Measurements from ENCODE around the gene PERP. TPM values are rescaled to one million over a fixed set of nuclear protein-coding genes. Genes with fewer than 3 reads are reported as not detected.

PERP gene
- total RNA-seq, 3 donors from 2014 or later (not counting 1 experiment from before 2014, with no cell fraction given): 0.05 to 1.6 TPM; not detected in 1

DNA sequence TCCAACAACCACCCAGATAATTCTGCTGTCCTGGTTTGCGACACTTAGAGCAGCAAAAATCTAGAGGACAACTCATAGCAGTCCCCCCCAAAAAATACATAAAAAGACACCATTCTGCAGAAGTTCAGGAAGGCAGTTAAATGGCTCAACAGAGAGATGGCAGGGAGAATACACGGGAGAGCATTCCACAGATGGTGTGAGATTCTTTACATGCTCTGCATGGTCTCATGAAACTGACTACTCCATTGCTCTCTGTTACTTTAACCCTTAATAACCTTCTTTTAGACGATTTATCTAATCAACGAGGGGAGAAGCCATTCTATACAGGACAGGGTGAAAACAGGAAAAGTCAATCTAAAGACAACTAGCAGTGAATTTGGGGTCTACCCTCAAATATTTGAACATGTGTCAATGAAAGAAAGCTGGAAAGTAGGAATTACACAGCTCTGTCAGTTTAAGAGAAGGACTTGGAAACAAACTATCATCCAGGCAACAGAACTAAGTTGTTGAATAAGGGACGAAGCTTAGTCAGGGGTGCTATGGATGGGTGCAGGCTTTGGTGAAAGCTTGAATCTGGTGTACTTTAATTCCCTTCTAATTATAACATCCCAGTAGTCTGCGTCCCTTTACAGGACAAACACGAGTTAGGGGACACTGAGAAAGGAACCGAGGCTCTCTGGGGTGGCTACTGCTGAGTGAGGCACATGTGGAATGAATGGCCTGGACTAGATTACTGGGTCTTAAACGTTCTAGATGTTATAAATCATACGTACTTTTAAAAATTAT lies 5.1 kb downstream of the PERP start:
- 93% methylated on average over 10 of the region's 10 CpGs for WGBS (ENCODE audit: insufficient coverage)
- no peaks in the 10 kb centered on the region for H3K36me3 Mint-ChIP-seq
- peaks cover 4% of the 10 kb centered on the region for H3K4me1 ChIP-seq (ENCODE audit: control insufficient read depth, insufficient read depth, low read length)
- H3K4me1 Mint-ChIP-seq: peaks cover 0 to 8% of the 10 kb centered on the region in 2 donors
- no peak overlapping the region for H3K27ac Mint-ChIP-seq
- H3K27me3 ChIP-seq (ENCODE audit: control insufficient read depth, insufficient read depth, low read length): peaks cover 17% of the 10 kb centered on the region
- H3K9me3 Mint-ChIP-seq: no peaks in the 10 kb centered on the region
- ATAC-seq (no peak), DNase-seq (no peak)
- TF ChIP-seq, protein P1, sequence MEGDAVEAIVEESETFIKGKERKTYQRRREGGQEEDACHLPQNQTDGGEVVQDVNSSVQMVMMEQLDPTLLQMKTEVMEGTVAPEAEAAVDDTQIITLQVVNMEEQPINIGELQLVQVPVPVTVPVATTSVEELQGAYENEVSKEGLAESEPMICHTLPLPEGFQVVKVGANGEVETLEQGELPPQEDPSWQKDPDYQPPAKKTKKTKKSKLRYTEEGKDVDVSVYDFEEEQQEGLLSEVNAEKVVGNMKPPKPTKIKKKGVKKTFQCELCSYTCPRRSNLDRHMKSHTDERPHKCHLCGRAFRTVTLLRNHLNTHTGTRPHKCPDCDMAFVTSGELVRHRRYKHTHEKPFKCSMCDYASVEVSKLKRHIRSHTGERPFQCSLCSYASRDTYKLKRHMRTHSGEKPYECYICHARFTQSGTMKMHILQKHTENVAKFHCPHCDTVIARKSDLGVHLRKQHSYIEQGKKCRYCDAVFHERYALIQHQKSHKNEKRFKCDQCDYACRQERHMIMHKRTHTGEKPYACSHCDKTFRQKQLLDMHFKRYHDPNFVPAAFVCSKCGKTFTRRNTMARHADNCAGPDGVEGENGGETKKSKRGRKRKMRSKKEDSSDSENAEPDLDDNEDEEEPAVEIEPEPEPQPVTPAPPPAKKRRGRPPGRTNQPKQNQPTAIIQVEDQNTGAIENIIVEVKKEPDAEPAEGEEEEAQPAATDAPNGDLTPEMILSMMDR (IDR thresholded peaks at IDR 0.05): no peak
- H3K4me3 Mint-ChIP-seq: no peak overlapping the region
- H3K36me3 ChIP-seq (ENCODE audit: control insufficient read depth, insufficient read depth, low read length): no peaks in the 10 kb centered on the region
- H3K27ac ChIP-seq (ENCODE audit: low read length): no peak overlapping the region
- H3K27me3 Mint-ChIP-seq (ENCODE audit: low read depth in 2 of 2): peaks cover 49 to 67% of the 10 kb centered on the region in 2 donors
- no peaks in the 10 kb centered on the region for H3K9me3 ChIP-seq (ENCODE audit: control insufficient read depth, insufficient read depth, low read length)
- H3K4me3 ChIP-seq (ENCODE audit: low read length): no peak overlapping the region
- intact Hi-C loops (cut with micrococcal nuclease): loop anchor here (10.0 kb wide), 1 partner anchor 437 kb away; no protein-coding TSS in a partner anchor

DNA sequence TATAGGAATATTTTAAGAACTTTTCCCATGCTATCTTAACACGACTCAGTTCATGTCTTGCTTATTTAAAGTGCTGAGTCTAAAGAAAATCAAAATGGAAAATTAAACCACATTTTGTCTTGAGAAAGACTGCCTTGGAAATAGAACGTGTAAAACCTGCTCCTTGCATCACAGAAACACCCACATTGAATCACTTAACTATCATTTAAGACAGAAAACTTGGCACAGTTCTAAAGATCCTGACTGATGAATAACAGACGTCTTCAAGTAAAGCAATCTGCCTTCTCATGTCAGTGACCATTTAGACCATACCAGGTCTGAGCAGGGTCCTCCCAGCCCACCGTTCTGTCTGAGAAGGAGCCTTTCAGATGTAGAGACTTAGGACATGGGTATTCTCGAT lies 7.4 kb downstream of the PERP start:
- ATAC-seq (no peak), DNase-seq (no peak)
- WGBS (ENCODE audit: insufficient coverage): 74% methylated on average over 4 of the region's 5 CpGs
- no peaks in the 10 kb centered on the region for H3K4me1 Mint-ChIP-seq
- H3K4me3 ChIP-seq (ENCODE audit: low read length): no peak overlapping the region
- no peaks in the 10 kb centered on the region for H3K36me3 Mint-ChIP-seq
- no peaks in the 10 kb centered on the region for H3K9me3 ChIP-seq (ENCODE audit: control insufficient read depth, insufficient read depth, low read length)
- H3K27ac ChIP-seq (ENCODE audit: low read length): no peak overlapping the region
- H3K27ac Mint-ChIP-seq: no peak overlapping the region
- H3K27me3 Mint-ChIP-seq (ENCODE audit: low read depth in 2 of 2): peaks cover 40 to 62% of the 10 kb centered on the region in 2 donors
- peaks cover 3% of the 10 kb centered on the region for H3K27me3 ChIP-seq (ENCODE audit: control insufficient read depth, insufficient read depth, low read length)
- TF ChIP-seq, protein P1 (IDR thresholded peaks at IDR 0.05): no peak
- intact Hi-C loops (cut with micrococcal nuclease): loop anchor here (10.0 kb wide), 1 partner anchor 435 kb away; no protein-coding TSS in a partner anchor
- H3K4me3 Mint-ChIP-seq: no peak overlapping the region
- no peaks in the 10 kb centered on the region for H3K9me3 Mint-ChIP-seq
- no peaks in the 10 kb centered on the region for H3K4me1 ChIP-seq (ENCODE audit: control insufficient read depth, insufficient read depth, low read length)
- no peaks in the 10 kb centered on the region for H3K36me3 ChIP-seq (ENCODE audit: control insufficient read depth, insufficient read depth, low read length)

DNA sequence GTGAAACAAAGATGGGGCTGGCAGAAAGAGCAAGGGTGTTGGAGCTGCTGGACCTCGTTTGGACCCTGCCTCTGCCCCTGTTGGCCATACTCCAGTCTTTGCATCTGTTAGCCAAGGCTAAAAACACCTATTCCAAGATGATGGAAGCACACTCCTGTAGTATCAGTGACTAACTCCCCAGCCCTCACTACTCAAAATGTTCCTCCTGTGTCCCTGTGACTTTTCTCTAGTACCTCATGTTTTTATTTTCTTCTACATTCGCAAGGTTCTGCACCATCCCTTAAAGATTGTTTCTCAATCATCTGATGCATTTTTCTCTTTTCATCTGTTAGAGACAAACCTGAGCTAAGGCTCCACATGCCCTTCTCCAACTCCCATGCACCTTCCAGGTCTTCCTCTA lies 8.9 kb downstream of the PERP start:
- H3K9me3 Mint-ChIP-seq: no peaks in the 10 kb centered on the region
- H3K4me3 ChIP-seq (ENCODE audit: low read length): no peak overlapping the region
- no peak overlapping the region for H3K4me3 Mint-ChIP-seq
- H3K4me1 ChIP-seq (ENCODE audit: control insufficient read depth, insufficient read depth, low read length): no peaks in the 10 kb centered on the region
- 81% methylated on average over 2 of the region's 2 CpGs for WGBS (ENCODE audit: insufficient coverage)
- no peaks in the 10 kb centered on the region for H3K27me3 ChIP-seq (ENCODE audit: control insufficient read depth, insufficient read depth, low read length)
- no peak overlapping the region for H3K27ac ChIP-seq (ENCODE audit: low read length)
- H3K36me3 ChIP-seq (ENCODE audit: control insufficient read depth, insufficient read depth, low read length): no peaks in the 10 kb centered on the region
- no peaks in the 10 kb centered on the region for H3K4me1 Mint-ChIP-seq
- no peaks in the 10 kb centered on the region for H3K9me3 ChIP-seq (ENCODE audit: control insufficient read depth, insufficient read depth, low read length)
- no peak for ATAC-seq
- TF ChIP-seq, protein P1 (IDR thresholded peaks at IDR 0.05): no peak
- H3K36me3 Mint-ChIP-seq: no peaks in the 10 kb centered on the region
- intact Hi-C loops (cut with micrococcal nuclease): no loop called here
- no peak for DNase-seq
- no peak overlapping the region for H3K27ac Mint-ChIP-seq
- peaks cover 35 to 51% of the 10 kb centered on the region in 2 donors for H3K27me3 Mint-ChIP-seq (ENCODE audit: low read depth in 2 of 2)
